GM23338 (cell line): ENCODE measurements around the gene BTRC. TPM values are rescaled to one million over a fixed set of nuclear protein-coding genes. Genes with fewer than 3 reads are reported as not detected.

Experiments used
- ATAC-seq: fragments of 200-7000 bp; cut with Tn5 transposase; 3 replicates; pipeline ENCODE4 v1.9.1; 2020
- DNase-seq: peaks from one replicate; pipeline ENCODE4 v3.0.0-alpha.2; 2015; ENCODE audit warnings: low spot score
- H2AFZ ChIP-seq: fragments of 200-600 bp; sonication (generic); 2 replicates; pipeline ENCODE4 v1.8.0; 2016; ENCODE audit warnings: antibody characterized with exemption, mild to moderate bottlenecking, moderate library complexity
- H3F3A ChIP-seq: fragments of 200-600 bp; sonication (generic); replicated peaks from 2 replicates; pipeline ENCODE4 v1.8.0; 2017; ENCODE audit warnings: antibody characterized with exemption, mixed run types, low read depth
- H3K27ac ChIP-seq: fragments of 200-600 bp; sonication (generic); 2 replicates; pipeline ENCODE4 v1.6.1; 2016; ENCODE audit warnings: low read depth
- H3K27me3 ChIP-seq: fragments of 200-600 bp; sonication (generic); 2 replicates; pipeline ENCODE4 v1.8.0; 2016; ENCODE audit warnings: mild to moderate bottlenecking, mixed run types, moderate library complexity; ENCODE audit not compliant: insufficient read depth
- H3K36me3 ChIP-seq: fragments of 200-600 bp; sonication (generic); 2 replicates; pipeline ENCODE4 v1.8.0; 2016; ENCODE audit warnings: mild to moderate bottlenecking; ENCODE audit not compliant: insufficient read depth
- H3K4me1 ChIP-seq: fragments of 200-600 bp; sonication (generic); 2 replicates; pipeline ENCODE4 v1.8.0; 2016; ENCODE audit warnings: mild to moderate bottlenecking, moderate library complexity; ENCODE audit not compliant: insufficient read depth
- H3K4me2 ChIP-seq: fragments of 200-600 bp; sonication (generic); 2 replicates; pipeline ENCODE4 v1.7.1; 2017; ENCODE audit warnings: mixed run types
- H3K4me3 ChIP-seq: fragments of 200-600 bp; sonication (generic); 2 replicates; pipeline ENCODE4 v1.6.1; 2016; ENCODE audit warnings: mixed run types
- H3K79me2 ChIP-seq: fragments of 200-600 bp; sonication (generic); replicated peaks from 2 replicates; pipeline ENCODE4 v1.8.0; 2017; ENCODE audit warnings: mild to moderate bottlenecking; ENCODE audit not compliant: insufficient read depth
- H3K9me2 ChIP-seq: fragments of 200-600 bp; sonication (generic); 2 replicates; pipeline ENCODE4 v1.8.0; 2017; ENCODE audit not compliant: insufficient read depth
- H4K20me1 ChIP-seq: fragments of 200-600 bp; sonication (generic); replicated peaks from 2 replicates; pipeline ENCODE4 v1.8.0; 2017; ENCODE audit warnings: mild to moderate bottlenecking; ENCODE audit not compliant: insufficient read depth
- H3K27ac Mint-ChIP-seq: 2 replicates; pipeline ENCODE4 v1.8.0; 2020; ENCODE audit warnings: inconsistent platforms, mild to moderate bottlenecking, moderate library complexity, mixed read lengths
- H3K27me3 Mint-ChIP-seq: 3 replicates; pipeline ENCODE4 v1.8.0; 2022; ENCODE audit warnings: low read depth, mild to moderate bottlenecking, moderate library complexity, mixed read lengths, inconsistent platforms; ENCODE audit not compliant: insufficient read depth, poor library complexity
- H3K36me3 Mint-ChIP-seq: 3 replicates; pipeline ENCODE4 v1.8.0; 2021; ENCODE audit warnings: low read depth, mild to moderate bottlenecking, inconsistent platforms, moderate library complexity, mixed read lengths
- H3K4me1 Mint-ChIP-seq: 3 replicates; pipeline ENCODE4 v1.8.0; 2020; ENCODE audit warnings: mild to moderate bottlenecking, inconsistent platforms, mixed read lengths
- H3K4me3 Mint-ChIP-seq: 3 replicates; pipeline ENCODE4 v1.8.0; 2021; ENCODE audit warnings: moderate library complexity, mild to moderate bottlenecking, inconsistent platforms, mixed read lengths
- H3K9me3 Mint-ChIP-seq: 3 replicates; pipeline ENCODE4 v1.8.0; 2020; ENCODE audit warnings: moderate library complexity, mild to moderate bottlenecking, inconsistent platforms, mixed read lengths
- CREB1 ChIP-seq: fragments of 250-450 bp; sonication (Bioruptor Pico); IDR thresholded peaks from 2 replicates; pipeline ENCODE4 v1.5.0; 2020; ENCODE audit warnings: low read depth, mild to moderate bottlenecking, moderate library complexity
- CTCF ChIP-seq, 2 experiments: fragments of 200-600 bp in 1 of 2; sonication (generic) in 1 of 2; conservative IDR thresholded peaks; 2 replicates each; pipeline versions ENCODE4 v1.5.1 to v1.6.1; 2016 to 2017; ENCODE audit warnings: antibody characterized with exemption in 2 of 2, low read depth in 2 of 2, mild to moderate bottlenecking in 2 of 2, moderate library complexity in 1 of 2
- ETS1 ChIP-seq: IDR thresholded peaks from 2 replicates; pipeline ENCODE4 v1.6.1; 2016; ENCODE audit warnings: antibody characterized with exemption
- EZH2 ChIP-seq: fragments of 200-600 bp; sonication (generic); IDR thresholded peaks from one replicate; pipeline ENCODE4 v1.8.0; 2017; ENCODE audit warnings: antibody characterized with exemption, mild to moderate bottlenecking, low read depth; ENCODE audit not compliant: unreplicated experiment
- EZH2phosphoT487 ChIP-seq: fragments of 200-600 bp; sonication (generic); IDR thresholded peaks from one replicate; pipeline ENCODE4 v1.8.1; 2018; ENCODE audit warnings: antibody characterized with exemption; ENCODE audit not compliant: unreplicated experiment
- JUNB ChIP-seq: IDR thresholded peaks from one replicate; pipeline ENCODE4 v1.6.1; 2016; ENCODE audit warnings: antibody characterized with exemption; ENCODE audit not compliant: unreplicated experiment
- POLR2AphosphoS5 ChIP-seq: IDR thresholded peaks from 2 replicates; pipeline ENCODE4 v1.6.1; 2016; ENCODE audit warnings: antibody characterized with exemption, low read depth
- REST ChIP-seq: IDR thresholded peaks from one replicate; pipeline ENCODE4 v1.6.1; 2018; ENCODE audit warnings: antibody characterized with exemption; ENCODE audit not compliant: unreplicated experiment
- STAT1 ChIP-seq: IDR thresholded peaks from one replicate; pipeline ENCODE4 v1.6.1; 2016; ENCODE audit warnings: antibody characterized with exemption; ENCODE audit not compliant: unreplicated experiment
- ZNF331 ChIP-seq: fragments of 250-450 bp; sonication (Bioruptor Pico); IDR thresholded peaks from 2 replicates; pipeline ENCODE4 v1.5.0; 2020; ENCODE audit warnings: low read depth, mild to moderate bottlenecking, moderate library complexity
- polyA plus RNA-seq: library from polyadenylated mRNA; unstranded; fragments of >200 nt; fragmentation: Nextera tagmentation; extraction: Ambion mirVana; gene quantifications from 2 replicates; pipeline ENCODE4 v1.2.1, GENCODE V29; 2016
- total RNA-seq: library from RNA; depleted of rRNA; stranded (reverse); fragments of >200 nt; shearing (Covaris generic); gene quantifications from 2 replicates; pipeline ENCODE4 v1.2.3, GENCODE V29; 2014

Gene BTRC
- total and polyA plus RNA-seq, 2 experiments from 2014 or later: 10.0 to 17.5 TPM

GRCh38 chr10:101400585-101400984, 46.6 kb downstream of the BTRC start (continued):
- TF ChIP-seq CTCF (conservative IDR thresholded peaks at IDR 0.05; ENCODE audit: low read depth in 2 of 2) (no peak), JUNB (no peak), EZH2 (no peak), CREB1 (CRISPR knock-in tag) (no peak), STAT1 (no peak), EZH2phosphoT487 (no peak)

- ATAC-seq (no peak), DNase-seq (no peak)
- Mint-ChIP-seq H3K27me3 (peaks cover 4% of the 10 kb centered on the region), H3K36me3 (no peaks in the 10 kb centered on the region; the same call in 2 of the 3 replicates), H3K4me3 (no peak overlapping the region), H3K27ac (no peak overlapping the region), H3K9me3 (no peaks in the 10 kb centered on the region), H3K4me1 (peaks cover 8% of the 10 kb centered on the region; the same call in 2 of the 3 replicates)
- Histone ChIP-seq H3K4me2 (no peak overlapping the region), H3K79me2 (no peaks in the 10 kb centered on the region; the same call in none of the 2 replicates), H3K9me2 (no peaks in the 10 kb centered on the region), H2AFZ (no peak overlapping the region), H3K4me3 (no peak overlapping the region), H3K4me1 (no peaks in the 10 kb centered on the region), H3F3A (no peaks in the 10 kb centered on the region), H3K27me3 (no peaks in the 10 kb centered on the region), H3K27ac (no peak overlapping the region), H3K36me3 (no peaks in the 10 kb centered on the region), H4K20me1 (no peaks in the 10 kb centered on the region)
- TF ChIP-seq CREB1 (CRISPR knock-in tag) (no peak), ETS1 (no peak), ZNF331 (no peak), POLR2AphosphoS5 (no peak), REST (no peak)
These were observed 48.7 kb downstream of the BTRC start for GRCh38 chr10:101402711-101403110.
